Left kidney (tissue), 2 donors: ENCODE data around the gene AFF2. TPM values are rescaled to one million over a fixed set of nuclear protein-coding genes. Genes with fewer than 3 reads are reported as not detected.
A peak's percentile ranks its signal among the peaks of the same experiment; 100 is the strongest.

ENCODE experiments used
- DNase-seq: peaks from one replicate; pipeline ENCODE4 v3.0.0-alpha.2; 2013
- polyA plus RNA-seq: library from polyadenylated mRNA; unstranded; fragments of 120-200 nt; gene quantifications from one replicate; pipeline ENCODE4 v1.2.1, GENCODE V29; 2013; ENCODE audit not compliant: insufficient read length

AFF2 gene
- polyA plus RNA-seq, 1 donor: 6.5 TPM

DNA sequence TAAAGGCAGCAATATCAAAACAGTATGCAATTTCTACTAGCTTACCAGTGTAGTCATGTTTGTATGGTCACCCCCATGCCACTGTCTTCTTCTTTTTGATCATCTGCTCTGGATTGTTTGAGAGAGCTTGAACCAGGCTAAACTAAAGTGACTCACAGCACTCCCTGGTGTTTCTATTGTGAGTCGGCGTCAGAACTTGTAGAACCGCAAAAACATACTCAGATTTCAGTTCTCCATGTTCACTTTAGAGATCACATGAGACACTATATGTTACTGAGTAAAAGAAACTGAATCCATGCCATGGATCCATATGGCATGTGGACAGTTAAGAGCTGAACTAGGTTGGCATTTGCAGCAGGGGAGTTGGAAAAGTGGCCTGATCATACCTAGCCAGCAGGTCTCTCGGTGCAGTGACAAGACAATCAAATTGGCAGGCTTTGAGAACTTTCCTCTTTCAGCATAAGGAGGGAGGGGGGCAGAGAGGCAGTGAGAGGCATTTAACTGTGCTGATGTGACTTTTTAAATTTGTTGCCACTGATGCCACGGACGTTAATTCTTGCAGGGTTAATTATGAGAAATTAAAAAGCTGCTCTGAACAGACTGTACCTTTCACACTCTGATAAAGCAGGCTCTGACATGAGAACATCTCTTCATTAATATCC, 88.4 kb downstream of the AFF2 start:
- DNase-seq: no peak

- no peak for DNase-seq
Observed at GRCh38 chrX:148592595-148592994, 92.2 kb downstream of the AFF2 start.

- no peak for DNase-seq
Observed at GRCh38 chrX:148593146-148593545, 92.7 kb downstream of the AFF2 start.

DNA sequence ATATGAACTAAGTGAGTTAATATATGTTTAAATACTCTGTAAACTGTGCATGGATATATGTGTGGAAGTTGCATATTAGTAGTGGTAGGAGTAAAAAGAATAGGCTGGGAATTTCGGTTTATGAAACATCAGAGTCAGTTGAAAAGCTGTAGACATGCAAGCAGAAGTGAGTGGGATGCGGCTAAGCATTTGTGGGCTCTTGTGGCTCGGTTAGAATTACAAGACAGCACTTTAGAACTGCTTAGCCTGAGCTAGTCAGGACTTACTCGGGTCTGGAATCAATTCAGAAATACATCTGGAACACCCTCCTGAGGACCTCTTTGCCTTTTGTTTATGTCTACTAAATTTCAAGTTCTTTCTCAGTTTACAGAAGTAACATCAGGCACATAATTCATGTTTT, 93.6 kb downstream of the AFF2 start:
- peak; percentile 3 for DNase-seq

DNA sequence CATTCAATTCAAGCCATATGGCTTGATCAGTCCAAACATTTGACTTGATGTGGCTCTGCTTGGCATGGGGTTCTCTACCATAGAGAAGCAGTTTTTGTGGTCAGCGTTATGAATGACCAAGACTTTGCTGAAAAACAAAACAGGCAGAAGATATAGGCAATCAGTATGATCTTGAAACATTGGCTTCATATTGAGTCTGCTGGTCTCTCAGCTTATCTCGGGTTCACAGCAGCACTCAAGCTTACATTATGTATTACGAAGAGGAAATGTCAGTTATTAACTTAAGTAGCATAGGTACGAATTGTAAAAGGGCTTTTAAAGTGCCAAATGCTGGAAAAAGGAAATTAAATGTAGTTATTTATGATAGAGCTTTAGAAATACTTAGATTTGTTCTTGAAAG, 99.0 kb downstream of the AFF2 start:
- DNase-seq: no peak

- DNase-seq: no peak
Observed at GRCh38 chrX:148600131-148600530, 99.7 kb downstream of the AFF2 start.

- DNase-seq: no peak
Observed at GRCh38 chrX:148600581-148600980, 100.2 kb downstream of the AFF2 start.

DNA sequence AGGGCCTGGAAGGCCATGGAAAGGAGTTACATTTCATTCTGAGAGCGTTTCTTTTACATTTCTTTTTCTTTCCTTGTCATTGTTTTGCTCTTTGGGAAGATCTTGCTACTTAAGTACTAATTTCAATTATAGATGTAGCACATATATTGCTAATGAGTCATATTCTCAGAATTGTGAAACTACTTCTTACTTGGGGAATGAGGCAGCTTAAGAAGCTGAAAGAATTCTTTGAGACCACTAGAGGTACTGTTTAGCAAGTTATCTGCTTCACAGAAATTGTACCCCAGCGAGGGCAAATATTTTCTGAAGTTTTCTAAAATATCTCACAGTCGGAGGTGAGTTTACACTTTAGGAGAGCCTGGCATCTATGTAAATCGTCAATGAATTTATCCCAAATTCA, 100.6 kb downstream of the AFF2 start:
- DNase-seq: no peak

GRCh38 chrX:148609515-148610327, 109.3 kb downstream of the AFF2 start:
- peak; percentile 3 for DNase-seq

DNA sequence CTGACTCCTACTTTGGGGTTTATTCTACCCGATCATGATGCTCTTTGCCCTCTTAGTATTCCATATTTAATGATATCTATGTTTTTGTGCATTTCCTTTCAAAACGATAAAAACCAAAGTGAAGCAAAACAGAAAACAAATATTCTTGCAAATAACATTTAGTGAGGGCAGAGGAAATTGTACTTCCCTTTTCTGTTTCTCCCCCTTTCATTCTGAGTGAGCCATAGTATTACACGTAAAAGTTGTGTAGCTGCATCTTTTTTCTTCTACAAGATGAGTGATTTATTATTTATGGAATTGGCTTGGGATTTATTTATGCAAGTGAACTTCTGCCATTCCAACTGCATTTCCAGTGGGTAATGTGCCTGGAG, 109.9 kb downstream of the AFF2 start:
- DNase-seq: no peak

- DNase-seq: no peak
Observed at GRCh38 chrX:148611993-148612392, 111.6 kb downstream of the AFF2 start.

GRCh38 chrX:148612431-148612830, 112.0 kb downstream of the AFF2 start:
- DNase-seq: no peak

- DNase-seq: no peak
Observed at GRCh38 chrX:148613636-148614035, 113.2 kb downstream of the AFF2 start.

GRCh38 chrX:148615491-148615890, 115.1 kb downstream of the AFF2 start:
- no peak for DNase-seq

DNA sequence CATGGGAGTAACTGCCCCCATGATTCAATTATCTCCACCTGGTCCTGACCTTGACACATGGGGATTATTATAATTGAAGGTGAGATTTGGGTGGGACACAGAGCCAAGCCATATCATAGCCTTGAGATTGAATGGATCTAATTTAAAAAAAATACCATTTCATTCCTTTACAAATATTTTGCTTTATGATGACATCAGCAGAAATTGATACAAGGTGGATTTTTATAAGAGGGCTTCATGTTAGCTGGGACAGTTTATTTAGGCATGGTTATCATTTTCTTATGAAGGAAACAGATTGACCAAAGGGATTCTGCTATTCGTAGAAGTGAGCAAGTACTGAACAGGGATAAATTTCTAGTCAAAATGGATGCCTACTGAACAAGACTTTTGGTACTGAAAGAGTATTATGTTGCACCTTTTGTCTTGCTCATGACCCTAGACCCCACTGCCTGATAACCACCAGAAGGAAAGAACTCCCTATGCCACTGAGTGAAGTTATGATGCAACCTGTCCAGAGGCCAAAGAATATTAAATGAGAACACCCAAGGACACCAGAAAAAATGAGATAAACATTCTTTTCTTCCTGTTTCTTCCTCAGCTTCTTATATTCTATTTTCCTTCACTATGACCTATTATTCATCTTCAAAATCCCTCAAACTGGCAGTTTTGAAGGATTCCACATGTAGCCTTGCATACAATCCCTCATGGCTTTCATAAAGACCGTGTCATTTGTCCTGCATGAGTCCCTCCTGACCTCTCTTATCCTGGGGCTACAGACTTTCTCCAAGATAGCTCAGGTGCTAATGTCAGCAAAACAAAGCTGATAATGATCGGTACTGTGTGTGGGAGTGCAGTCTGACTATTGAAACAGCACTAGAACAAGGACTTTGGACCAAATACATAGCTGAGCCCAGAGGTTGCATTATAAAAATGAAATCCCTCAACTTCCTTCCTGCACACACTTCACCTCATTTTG, 118.3 kb downstream of the AFF2 start:
- DNase-seq: no peak

GRCh38 chrX:148620023-148620422, 119.6 kb downstream of the AFF2 start:
- no peak for DNase-seq

GRCh38 chrX:148624951-148625474, 124.6 kb downstream of the AFF2 start:
- no peak for DNase-seq

DNA sequence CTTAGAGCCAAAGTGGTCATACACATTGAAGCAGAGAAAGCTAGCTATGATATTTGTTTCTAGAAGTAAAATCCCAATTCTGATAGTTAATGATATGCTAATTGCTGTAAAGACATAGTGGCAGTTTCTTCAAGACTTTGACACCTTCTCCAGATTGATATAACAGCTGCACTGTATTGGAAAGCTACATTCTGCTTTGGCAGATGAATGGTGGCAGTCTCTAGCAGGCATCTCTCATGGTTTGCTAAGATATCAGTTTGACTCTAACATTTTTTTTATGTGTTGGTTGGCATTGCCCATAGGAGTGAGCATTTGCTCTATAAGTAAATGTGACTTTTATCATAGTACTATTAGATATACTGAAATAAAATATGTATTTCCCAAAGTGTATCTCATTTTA, 128.2 kb downstream of the AFF2 start:
- no peak for DNase-seq

- DNase-seq: no peak
Observed at GRCh38 chrX:148629434-148629833, 129.0 kb downstream of the AFF2 start.

- DNase-seq: no peak
Observed at GRCh38 chrX:148632444-148632843, 132.0 kb downstream of the AFF2 start.

GRCh38 chrX:148633218-148633908, 132.9 kb downstream of the AFF2 start:
- DNase-seq: no peak

- DNase-seq: no peak
Observed at GRCh38 chrX:148634591-148634990, 134.2 kb downstream of the AFF2 start.
